ENCODE measurements around the gene MYO1D.

Gene MYO1D

GRCh38 chr17:32631341-32632096 is 245.4 kb downstream of the MYO1D start:
- peaks cover 0 to 6% (median 0%) of the 10 kb centered on the region in 5 donors for H3K4me1 ChIP-seq (ENCODE audit: control insufficient read depth in 5 of 5, insufficient read depth in 5 of 5, low read length in 5 of 5)
- no peak overlapping the region for H3K27ac ChIP-seq (ENCODE audit: low read depth, low read length)

DNA sequence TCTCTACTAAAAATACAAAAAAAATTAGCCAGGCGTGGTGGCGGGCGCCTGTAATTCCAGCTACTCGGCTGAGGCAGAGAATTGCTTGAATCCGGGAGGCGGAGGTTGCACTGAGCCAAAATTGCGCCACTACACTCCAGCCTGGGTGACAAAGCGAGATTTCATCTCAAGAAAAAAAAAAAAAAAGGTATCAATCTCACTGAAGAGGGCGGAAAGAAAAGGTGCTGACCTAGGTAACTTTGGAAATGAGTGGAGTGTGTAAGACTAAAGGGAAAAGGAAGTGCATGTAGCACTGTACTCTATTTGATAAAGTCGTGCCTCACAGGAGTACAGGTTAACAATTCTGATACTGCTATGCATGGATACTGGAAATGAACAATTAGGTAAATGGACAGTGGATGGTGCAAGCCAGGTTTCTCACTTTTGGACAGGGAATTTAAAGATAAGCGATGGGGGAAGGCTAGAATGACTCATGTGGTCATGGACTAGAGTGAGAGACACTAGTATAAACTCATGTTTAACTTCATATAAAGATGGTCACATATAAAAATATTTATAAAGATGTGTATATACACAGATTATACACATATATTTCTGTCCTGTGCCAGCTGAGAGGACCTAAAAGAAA is 247.2 kb downstream of the MYO1D start:
- no peak overlapping the region for H3K9ac ChIP-seq (ENCODE audit: low read length in 5 of 5)
- H3K9me3 ChIP-seq (ENCODE audit: control insufficient read depth in 5 of 5, low read length in 5 of 5): no peaks in the 10 kb centered on the region
- H3K4me1 ChIP-seq (ENCODE audit: control insufficient read depth in 5 of 5, insufficient read depth in 5 of 5, low read length in 5 of 5): peaks cover 0 to 6% (median 0%) of the 10 kb centered on the region in 5 donors
- H3K36me3 ChIP-seq (ENCODE audit: control insufficient read depth in 5 of 5, insufficient read depth in 5 of 5, low read length in 5 of 5): no peaks in the 10 kb centered on the region
- no peak overlapping the region for H3K4me3 ChIP-seq (ENCODE audit: low read depth in 1 of 5, low read length in 5 of 5)
- no peak overlapping the region for H3K27ac ChIP-seq (ENCODE audit: low read depth, low read length)
- H3K27me3 ChIP-seq (ENCODE audit: control insufficient read depth in 5 of 5, insufficient read depth in 4 of 5, low read length in 5 of 5): no peaks in the 10 kb centered on the region

More at GRCh38 chr17:32631341-32632096, 245.4 kb downstream of the MYO1D start:
- Histone ChIP-seq H3K9ac (ENCODE audit: low read length in 5 of 5) (no peak overlapping the region), H3K4me3 (ENCODE audit: low read depth in 1 of 5, low read length in 5 of 5) (no peak overlapping the region), H3K27me3 (ENCODE audit: control insufficient read depth in 5 of 5, insufficient read depth in 4 of 5, low read length in 5 of 5) (no peaks in the 10 kb centered on the region), H3K9me3 (ENCODE audit: control insufficient read depth in 5 of 5, low read length in 5 of 5) (no peaks in the 10 kb centered on the region), H3K36me3 (ENCODE audit: control insufficient read depth in 5 of 5, insufficient read depth in 5 of 5, low read length in 5 of 5) (peaks cover 0 to 2% (median 0%) of the 10 kb centered on the region in 5 donors)

DNA sequence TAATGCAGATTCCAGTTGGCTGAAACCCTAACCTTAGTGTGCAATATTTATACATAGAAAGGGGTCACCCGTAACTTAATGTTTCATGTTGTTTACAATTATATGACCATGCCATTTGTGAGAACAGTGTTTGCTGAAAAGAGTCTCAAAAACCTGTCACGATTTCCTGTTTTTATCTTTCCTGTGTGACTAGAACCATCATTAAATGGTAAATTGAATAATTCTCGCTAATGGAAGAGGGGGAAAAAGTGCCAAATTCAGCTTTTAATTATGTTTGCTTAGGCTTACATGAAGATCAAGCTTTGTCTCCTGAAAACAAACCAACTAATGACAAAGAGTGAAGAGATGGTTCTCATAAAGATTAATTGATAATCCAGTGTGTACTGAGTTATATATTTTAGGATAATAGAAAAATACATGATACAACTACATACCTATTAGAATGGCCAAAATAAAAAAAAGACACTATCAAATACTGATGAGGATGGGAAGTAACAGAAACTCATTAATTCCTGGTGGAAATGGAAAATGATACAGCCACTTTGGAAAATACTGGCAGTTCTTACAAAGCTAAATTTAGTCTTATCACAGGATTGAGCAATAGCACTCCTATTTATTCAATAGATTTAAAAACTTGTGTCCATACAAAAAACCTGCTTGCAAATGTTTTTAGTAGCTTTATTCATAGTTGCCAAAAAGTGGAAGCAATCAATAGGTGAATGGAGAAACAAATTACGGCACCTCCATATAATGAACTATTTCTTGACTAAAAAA is 248.5 kb downstream of the MYO1D start:
- H3K9ac ChIP-seq (ENCODE audit: low read length in 5 of 5): no peak overlapping the region
- no peak overlapping the region for H3K27ac ChIP-seq (ENCODE audit: low read depth, low read length)
- H3K36me3 ChIP-seq (ENCODE audit: control insufficient read depth in 5 of 5, insufficient read depth in 5 of 5, low read length in 5 of 5): no peaks in the 10 kb centered on the region
- no peaks in the 10 kb centered on the region for H3K27me3 ChIP-seq (ENCODE audit: control insufficient read depth in 5 of 5, insufficient read depth in 4 of 5, low read length in 5 of 5)
- H3K4me1 ChIP-seq (ENCODE audit: control insufficient read depth in 5 of 5, insufficient read depth in 5 of 5, low read length in 5 of 5): peaks cover 0 to 6% (median 0%) of the 10 kb centered on the region in 5 donors
- no peaks in the 10 kb centered on the region for H3K9me3 ChIP-seq (ENCODE audit: control insufficient read depth in 5 of 5, low read length in 5 of 5)
- no peak overlapping the region for H3K4me3 ChIP-seq (ENCODE audit: low read depth in 1 of 5, low read length in 5 of 5)

GRCh38 chr17:32627239-32627996 is 249.5 kb downstream of the MYO1D start:
- Histone ChIP-seq H3K9me3 (ENCODE audit: control insufficient read depth in 5 of 5, low read length in 5 of 5) (no peaks in the 10 kb centered on the region), H3K27me3 (ENCODE audit: control insufficient read depth in 5 of 5, insufficient read depth in 4 of 5, low read length in 5 of 5) (no peaks in the 10 kb centered on the region), H3K27ac (ENCODE audit: low read depth, low read length) (no peak overlapping the region), H3K36me3 (ENCODE audit: control insufficient read depth in 5 of 5, insufficient read depth in 5 of 5, low read length in 5 of 5) (no peaks in the 10 kb centered on the region), H3K4me1 (ENCODE audit: control insufficient read depth in 5 of 5, insufficient read depth in 5 of 5, low read length in 5 of 5) (peaks cover 0 to 6% (median 0%) of the 10 kb centered on the region in 5 donors), H3K4me3 (ENCODE audit: low read depth in 1 of 5, low read length in 5 of 5) (no peak overlapping the region), H3K9ac (ENCODE audit: low read length in 5 of 5) (no peak overlapping the region)

DNA sequence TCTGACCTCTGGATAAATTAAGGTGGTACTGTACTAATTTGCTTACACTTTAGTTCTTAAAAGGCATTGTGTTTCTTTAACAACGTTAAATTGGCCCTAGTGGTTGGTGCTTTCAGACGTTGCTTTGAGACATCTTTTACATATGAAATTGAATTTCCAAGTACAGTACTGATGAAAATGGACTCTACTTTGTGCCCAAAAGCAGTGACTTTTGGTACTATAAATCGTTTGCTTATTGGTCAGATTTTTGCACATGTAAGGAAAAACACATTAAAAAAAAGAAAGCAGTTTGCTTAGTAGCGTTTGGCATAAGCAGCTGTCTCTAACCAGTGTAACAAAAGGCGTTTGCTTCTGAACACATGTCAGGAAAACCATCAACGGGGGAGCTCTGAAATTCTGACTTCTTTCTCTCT is 250.5 kb downstream of the MYO1D start:
- Histone ChIP-seq H3K9ac (ENCODE audit: low read length in 5 of 5) (no peak overlapping the region), H3K27ac (ENCODE audit: low read depth, low read length) (no peak overlapping the region), H3K9me3 (ENCODE audit: control insufficient read depth in 5 of 5, low read length in 5 of 5) (no peaks in the 10 kb centered on the region), H3K4me1 (ENCODE audit: control insufficient read depth in 5 of 5, insufficient read depth in 5 of 5, low read length in 5 of 5) (peaks cover 0 to 2% (median 0%) of the 10 kb centered on the region in 5 donors), H3K4me3 (ENCODE audit: low read depth in 1 of 5, low read length in 5 of 5) (no peak overlapping the region), H3K36me3 (ENCODE audit: control insufficient read depth in 5 of 5, insufficient read depth in 5 of 5, low read length in 5 of 5) (no peaks in the 10 kb centered on the region), H3K27me3 (ENCODE audit: control insufficient read depth in 5 of 5, insufficient read depth in 4 of 5, low read length in 5 of 5) (no peaks in the 10 kb centered on the region)

DNA sequence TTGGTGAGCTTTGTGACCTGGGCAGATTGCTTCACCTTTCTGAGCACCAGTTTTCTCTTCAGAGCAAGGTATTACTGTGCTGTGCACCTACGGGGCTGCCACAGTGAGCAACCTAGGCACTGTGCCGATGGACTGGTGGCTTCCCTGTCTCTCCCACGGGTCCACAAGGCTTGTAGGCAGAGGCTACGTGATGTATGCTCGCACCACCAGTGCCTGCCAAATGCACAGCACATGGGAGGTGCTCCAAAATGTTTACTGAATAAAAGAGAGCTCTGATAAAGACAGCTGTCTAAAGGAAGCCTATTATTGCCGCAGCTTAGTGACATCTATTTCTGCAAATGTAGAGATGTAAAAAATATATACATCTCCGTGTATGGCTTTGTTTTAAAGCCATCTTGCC is 251.0 kb downstream of the MYO1D start:
- no peak overlapping the region for H3K9ac ChIP-seq (ENCODE audit: low read length in 5 of 5)
- no peak overlapping the region for H3K27ac ChIP-seq (ENCODE audit: low read depth, low read length)

GRCh38 chr17:32623196-32623595 is 253.7 kb downstream of the MYO1D start:
- Histone ChIP-seq H3K27me3 (ENCODE audit: control insufficient read depth in 5 of 5, insufficient read depth in 4 of 5, low read length in 5 of 5) (no peaks in the 10 kb centered on the region), H3K36me3 (ENCODE audit: control insufficient read depth in 5 of 5, insufficient read depth in 5 of 5, low read length in 5 of 5) (no peaks in the 10 kb centered on the region), H3K27ac (ENCODE audit: low read depth, low read length) (no peak overlapping the region), H3K4me1 (ENCODE audit: control insufficient read depth in 5 of 5, insufficient read depth in 5 of 5, low read length in 5 of 5) (no peaks in the 10 kb centered on the region), H3K9me3 (ENCODE audit: control insufficient read depth in 5 of 5, low read length in 5 of 5) (no peaks in the 10 kb centered on the region), H3K4me3 (ENCODE audit: low read depth in 1 of 5, low read length in 5 of 5) (no peak overlapping the region), H3K9ac (ENCODE audit: low read length in 5 of 5) (no peak overlapping the region)

More for the DNA sequence above, 251.0 kb downstream of the MYO1D start:
- Histone ChIP-seq H3K36me3 (ENCODE audit: control insufficient read depth in 5 of 5, insufficient read depth in 5 of 5, low read length in 5 of 5) (no peaks in the 10 kb centered on the region), H3K27me3 (ENCODE audit: control insufficient read depth in 5 of 5, insufficient read depth in 4 of 5, low read length in 5 of 5) (no peaks in the 10 kb centered on the region), H3K4me1 (ENCODE audit: control insufficient read depth in 5 of 5, insufficient read depth in 5 of 5, low read length in 5 of 5) (no peaks in the 10 kb centered on the region), H3K4me3 (ENCODE audit: low read depth in 1 of 5, low read length in 5 of 5) (no peak overlapping the region), H3K9me3 (ENCODE audit: control insufficient read depth in 5 of 5, low read length in 5 of 5) (no peaks in the 10 kb centered on the region)

- Histone ChIP-seq H3K4me1 (ENCODE audit: control insufficient read depth in 5 of 5, insufficient read depth in 5 of 5, low read length in 5 of 5) (no peaks in the 10 kb centered on the region), H3K27me3 (ENCODE audit: control insufficient read depth in 5 of 5, insufficient read depth in 4 of 5, low read length in 5 of 5) (no peaks in the 10 kb centered on the region), H3K36me3 (ENCODE audit: control insufficient read depth in 5 of 5, insufficient read depth in 5 of 5, low read length in 5 of 5) (no peaks in the 10 kb centered on the region), H3K9me3 (ENCODE audit: control insufficient read depth in 5 of 5, low read length in 5 of 5) (no peaks in the 10 kb centered on the region), H3K9ac (ENCODE audit: low read length in 5 of 5) (no peak overlapping the region), H3K4me3 (ENCODE audit: low read depth in 1 of 5, low read length in 5 of 5) (no peak overlapping the region), H3K27ac (ENCODE audit: low read depth, low read length) (no peak overlapping the region)
Measured at GRCh38 chr17:32622540-32622939, 254.4 kb downstream of the MYO1D start.

DNA sequence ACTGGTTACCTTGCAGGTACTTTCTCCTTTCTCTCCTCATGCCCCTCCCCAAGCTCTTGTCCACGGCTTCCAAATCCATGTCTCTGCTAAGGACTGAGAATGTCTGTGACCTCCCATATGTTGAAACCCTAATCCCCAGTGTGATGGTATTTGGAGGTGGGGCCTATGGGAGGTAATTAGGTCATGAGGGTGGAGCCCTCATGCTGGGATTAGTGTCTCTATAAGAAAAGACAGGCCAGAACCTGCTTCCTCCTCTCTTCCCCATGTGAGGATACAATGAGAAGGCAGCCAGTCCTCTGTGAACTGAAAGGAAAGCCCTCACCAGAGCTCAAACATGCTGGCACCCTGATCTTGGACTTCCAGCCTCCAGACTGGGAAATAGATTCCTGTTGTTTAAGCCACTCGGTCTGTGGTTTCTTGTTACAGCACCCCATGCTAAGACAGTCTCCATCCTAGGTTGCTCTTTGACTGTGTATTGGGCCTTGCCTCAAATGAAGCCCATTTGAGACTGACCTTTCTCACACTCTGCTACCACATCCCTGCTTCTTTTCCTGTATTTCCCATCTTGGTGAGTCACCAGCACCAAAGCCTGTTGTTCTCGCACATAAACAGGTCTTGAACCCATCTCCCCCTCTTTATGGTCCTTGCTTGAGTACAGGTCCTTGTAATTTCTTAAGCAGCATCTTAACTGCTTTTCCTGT is 255.2 kb downstream of the MYO1D start:
- Histone ChIP-seq H3K4me1 (ENCODE audit: control insufficient read depth in 5 of 5, insufficient read depth in 5 of 5, low read length in 5 of 5) (no peaks in the 10 kb centered on the region), H3K27me3 (ENCODE audit: control insufficient read depth in 5 of 5, insufficient read depth in 4 of 5, low read length in 5 of 5) (no peaks in the 10 kb centered on the region), H3K36me3 (ENCODE audit: control insufficient read depth in 5 of 5, insufficient read depth in 5 of 5, low read length in 5 of 5) (no peaks in the 10 kb centered on the region), H3K9ac (ENCODE audit: low read length in 5 of 5) (no peak overlapping the region), H3K27ac (ENCODE audit: low read depth, low read length) (no peak overlapping the region), H3K4me3 (ENCODE audit: low read depth in 1 of 5, low read length in 5 of 5) (no peak overlapping the region), H3K9me3 (ENCODE audit: control insufficient read depth in 5 of 5, low read length in 5 of 5) (no peaks in the 10 kb centered on the region)
